HG02678 (cell line): ENCODE results near the gene ITPRIPL1.

Source experiments
- ATAC-seq: cut with Tn5 transposase; IDR thresholded peaks from one replicate; pipeline ENCODE4 v1.9.1; 2021; ENCODE audit warnings: mild to moderate bottlenecking, moderate library complexity; ENCODE audit not compliant: unreplicated experiment

Gene ITPRIPL1

GRCh38 chr2:96320728-96321622, 4.1 kb upstream of the ITPRIPL1 start:
- ATAC-seq: peak; percentile 28

- ATAC-seq: no peak
Measured at GRCh38 chr2:96323849-96324248, 1.3 kb upstream of the ITPRIPL1 start.

DNA sequence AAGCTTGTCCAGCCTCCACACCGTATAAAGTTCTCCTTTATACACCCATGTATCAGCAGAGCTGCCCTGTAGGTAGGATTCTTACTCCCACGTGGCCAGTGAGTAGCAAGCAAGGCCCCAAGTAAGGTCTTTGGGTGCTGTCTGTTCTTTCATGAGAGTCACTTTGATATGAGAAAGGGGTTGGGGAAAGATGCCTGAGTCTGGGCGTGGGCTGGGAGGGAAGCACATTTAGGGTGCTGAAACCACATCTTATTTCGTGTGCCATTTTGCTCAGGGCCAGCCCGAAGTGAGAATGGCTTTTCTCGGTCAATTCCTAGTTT, 436 bp upstream of the ITPRIPL1 start:
- ATAC-seq: no peak

DNA sequence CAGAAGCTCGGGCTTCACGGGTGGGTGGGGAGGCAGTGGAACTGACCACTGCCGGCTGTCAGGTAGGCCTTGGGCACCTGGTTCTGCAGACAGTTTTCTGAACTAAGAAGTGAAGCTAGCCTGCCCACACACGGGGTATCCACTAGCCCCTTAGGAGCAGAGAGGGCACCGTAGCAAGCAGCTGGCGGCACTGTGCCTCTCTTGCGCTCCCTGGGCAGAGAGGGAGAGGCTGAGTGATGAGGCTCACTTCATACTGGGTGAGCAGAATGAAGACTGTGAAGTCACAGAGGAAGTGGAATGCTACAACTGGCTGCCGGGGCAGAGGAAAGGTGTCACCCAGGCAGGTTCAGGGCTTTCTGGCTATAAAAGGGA, 753 bp downstream of the ITPRIPL1 start:
- no peak for ATAC-seq

- ATAC-seq: no peak
Measured at GRCh38 chr2:96326564-96326963, 1.4 kb downstream of the ITPRIPL1 start.

- ATAC-seq: no peak
Measured at GRCh38 chr2:96326990-96327820, 2.1 kb downstream of the ITPRIPL1 start.

GRCh38 chr2:96329456-96329855, 4.3 kb downstream of the ITPRIPL1 start:
- no peak for ATAC-seq

- ATAC-seq: no peak
Measured at GRCh38 chr2:96329874-96330273, 4.8 kb downstream of the ITPRIPL1 start.

DNA sequence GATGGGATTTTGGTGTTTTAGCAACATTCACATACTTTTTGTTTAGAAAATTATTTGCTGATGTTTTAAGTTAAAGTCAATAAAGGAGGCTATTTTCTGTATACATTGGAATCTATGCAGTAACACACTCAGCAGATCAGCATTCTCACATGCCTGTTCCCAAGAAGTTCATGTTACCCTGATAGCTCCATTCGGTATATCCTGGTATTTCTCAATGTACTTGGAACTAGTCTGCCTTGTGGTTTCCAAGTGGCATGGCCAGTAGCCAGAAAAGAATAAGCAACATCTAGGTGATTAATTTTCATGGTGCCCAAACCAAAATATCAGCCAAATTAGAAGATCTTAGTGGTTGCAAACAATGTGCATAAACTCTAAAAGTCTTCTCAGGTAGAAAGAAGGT, 5.3 kb downstream of the ITPRIPL1 start:
- ATAC-seq: no peak

DNA sequence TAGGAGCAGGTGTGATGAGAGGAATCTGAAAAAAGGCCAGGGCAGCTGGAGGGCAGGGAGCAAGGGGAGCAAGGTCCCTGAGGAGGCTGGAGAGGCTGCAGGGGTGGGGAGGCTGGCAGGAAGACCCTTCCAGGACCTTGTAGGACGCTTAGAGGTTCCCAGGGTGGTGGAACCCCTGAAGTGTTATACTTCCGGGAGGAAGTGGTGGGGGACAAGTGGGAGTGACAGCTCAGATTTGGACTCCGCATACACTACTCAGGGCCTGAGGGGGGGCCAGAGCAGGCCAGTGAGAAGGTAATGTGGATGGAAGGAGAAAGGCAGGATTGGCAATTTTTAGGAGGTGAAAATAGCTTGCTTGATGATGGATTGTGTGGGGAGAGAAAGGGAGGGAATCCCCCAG, 8.6 kb downstream of the ITPRIPL1 start:
- no peak for ATAC-seq

GRCh38 chr2:96336104-96336775, 11.1 kb downstream of the ITPRIPL1 start:
- peak; percentile 0 for ATAC-seq

- no peak for ATAC-seq
Measured at GRCh38 chr2:96336873-96337272, 11.8 kb downstream of the ITPRIPL1 start.

- no peak for ATAC-seq
Measured at GRCh38 chr2:96340493-96341414, 15.6 kb downstream of the ITPRIPL1 start.

DNA sequence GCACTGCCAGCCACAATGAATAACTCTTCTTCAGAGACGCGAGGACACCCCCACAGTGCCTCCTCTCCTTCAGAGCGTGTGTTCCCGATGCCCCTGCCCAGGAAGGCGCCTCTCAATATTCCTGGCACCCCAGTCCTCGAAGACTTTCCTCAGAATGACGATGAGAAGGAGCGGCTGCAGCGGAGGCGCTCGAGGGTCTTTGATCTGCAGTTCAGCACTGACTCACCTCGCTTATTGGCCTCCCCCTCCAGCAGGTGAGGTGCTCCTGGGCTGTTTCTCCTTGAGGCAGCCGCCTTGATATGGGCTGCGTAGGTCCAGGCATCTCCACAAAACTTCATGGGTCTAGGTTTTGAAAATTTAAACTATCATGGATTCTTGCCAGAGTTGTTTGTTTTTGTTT, 16.5 kb downstream of the ITPRIPL1 start:
- no peak for ATAC-seq

DNA sequence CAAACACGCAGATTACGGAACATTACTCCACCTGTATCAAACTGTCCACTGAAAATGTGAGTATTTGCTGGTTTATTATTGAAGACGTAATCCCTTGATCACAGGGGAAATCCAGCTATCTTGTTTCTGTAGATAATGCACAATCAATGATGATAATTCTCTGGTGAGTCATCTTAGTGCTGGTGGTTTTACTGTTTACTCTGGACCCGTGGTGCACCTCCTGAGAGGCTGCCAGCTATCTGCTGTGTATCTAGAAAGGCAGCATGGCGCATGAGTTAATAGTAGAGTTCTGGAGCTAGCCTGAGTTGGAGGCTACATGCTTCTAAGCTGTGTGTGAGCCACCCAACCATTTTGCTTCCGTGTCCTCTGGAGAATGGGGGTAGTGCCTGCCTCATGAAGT, 17.0 kb downstream of the ITPRIPL1 start:
- no peak for ATAC-seq

DNA sequence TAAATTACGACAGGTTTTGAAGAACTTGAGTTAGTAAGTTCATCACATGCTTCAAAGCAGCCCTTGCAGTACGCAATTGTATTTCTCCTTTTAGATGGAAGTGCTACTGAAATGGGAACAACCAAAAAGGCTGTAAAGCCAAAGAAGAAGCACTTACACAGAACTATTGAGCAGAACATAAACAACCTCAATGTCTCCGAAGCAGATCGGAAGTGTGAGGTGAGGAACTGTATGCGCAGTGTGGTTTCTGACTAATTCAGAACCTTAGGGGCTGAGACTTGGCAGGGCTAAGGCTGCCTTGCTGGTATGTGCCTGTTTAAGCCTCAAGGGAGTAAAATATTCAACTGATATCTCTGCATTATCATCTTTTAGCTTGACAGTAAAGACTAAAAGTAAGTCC, 18.9 kb downstream of the ITPRIPL1 start:
- ATAC-seq: peak; percentile 60

DNA sequence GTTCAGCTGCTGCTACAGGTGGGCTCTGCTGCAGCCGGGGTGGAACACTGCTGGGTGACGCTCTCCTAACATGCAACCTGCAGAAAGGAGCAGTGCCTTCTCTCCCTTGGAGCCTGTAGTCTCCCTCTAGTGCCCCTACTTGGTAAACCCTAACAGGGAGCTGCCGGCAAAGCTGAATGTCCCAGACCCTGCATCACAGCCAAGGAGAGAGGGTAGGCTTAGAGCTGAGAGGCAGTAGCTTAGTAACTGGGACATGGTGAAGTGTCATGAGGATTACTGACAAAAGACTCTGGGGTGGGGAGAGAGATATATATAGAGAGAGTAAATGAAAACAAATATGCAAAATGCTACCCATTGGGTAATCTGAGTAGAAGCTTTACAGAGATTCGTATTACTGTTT, 20.3 kb downstream of the ITPRIPL1 start:
- no peak for ATAC-seq

DNA sequence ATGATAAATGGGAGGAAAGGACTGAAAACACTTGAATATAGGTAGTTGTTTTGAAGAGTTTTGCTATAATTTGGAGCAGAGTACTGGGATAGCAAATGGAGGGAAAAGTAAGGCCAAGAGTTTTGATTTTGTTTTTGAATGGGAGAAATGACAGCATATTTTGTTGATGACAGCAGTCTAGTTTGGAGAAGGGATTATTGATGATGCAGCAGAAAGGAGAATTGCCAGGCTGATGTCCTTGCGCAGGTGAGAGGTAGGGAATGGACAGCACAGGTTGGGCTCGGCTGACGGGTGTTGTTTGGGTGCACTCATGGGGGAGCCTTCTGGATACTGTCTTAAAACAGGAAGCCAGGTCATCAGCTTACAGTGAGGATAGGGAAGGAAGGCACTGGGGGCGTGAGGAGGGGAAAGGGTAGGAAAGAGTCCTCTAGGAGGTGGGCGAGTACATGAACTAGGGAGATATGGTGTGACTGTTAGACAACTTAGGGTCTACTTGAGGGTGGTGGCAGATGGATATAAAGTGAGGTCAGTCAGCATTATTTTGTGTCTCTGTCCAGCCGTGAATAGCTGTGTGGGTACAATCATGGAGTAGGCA, 20.8 kb downstream of the ITPRIPL1 start:
- no peak for ATAC-seq

DNA sequence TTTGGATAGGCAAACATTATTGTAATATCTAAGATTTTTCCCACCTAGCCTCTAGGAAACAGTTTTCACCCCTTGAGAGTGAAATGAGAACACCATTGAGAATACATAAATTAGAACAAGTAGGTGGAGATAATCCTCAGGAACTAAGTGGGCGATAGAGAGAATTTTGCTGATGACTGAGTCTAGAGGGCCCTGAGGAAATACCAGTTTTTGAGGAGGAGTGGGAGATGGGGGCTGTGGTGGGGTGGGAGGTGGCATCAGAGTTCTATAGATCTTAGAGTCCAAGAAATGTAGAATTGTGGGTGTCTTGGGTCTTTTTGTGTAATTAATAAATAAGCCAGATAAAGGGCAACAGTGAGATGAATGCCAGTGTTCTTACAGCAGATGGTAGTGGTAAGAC, 22.3 kb downstream of the ITPRIPL1 start:
- ATAC-seq: no peak

GRCh38 chr2:96353032-96353561, 28.0 kb downstream of the ITPRIPL1 start:
- no peak for ATAC-seq
